ENCODE data around the gene RABGEF1.
"Not testable (repeated sequence)": the region's sequence is repeated elsewhere in the genome, so short reads cannot be mapped to it uniquely, and the experiment has no call there.

GRCh38 chr7:66847523-66847855, 107.0 kb downstream of the RABGEF1 start:
- TF ChIP-seq CTCF, POLR2A (IDR thresholded peaks at IDR 0.05): not testable (repeated sequence)
